Testis (tissue), 2 donors: Measurements from ENCODE around the gene N4BP2L1.

Experiments used
- POLR2A ChIP-seq: fragments of 450-650 bp; IDR thresholded peaks from one replicate; pipeline ENCODE4 v1.6.1; 2017; ENCODE audit warnings: antibody characterized with exemption, mild to moderate bottlenecking, moderate library complexity
- TF ChIP-seq, protein P1 (sequence below), 3 experiments: fragments of 450-650 bp in 2 of 3; fragments of 200-600 bp in 1 of 3; sonication (generic) in 1 of 3; IDR thresholded peaks; one replicate each; pipeline ENCODE4 v1.5.1; 2016 to 2019; ENCODE audit warnings: antibody characterized with exemption in 3 of 3, mild to moderate bottlenecking in 2 of 3, moderate library complexity in 1 of 3

DNA sequence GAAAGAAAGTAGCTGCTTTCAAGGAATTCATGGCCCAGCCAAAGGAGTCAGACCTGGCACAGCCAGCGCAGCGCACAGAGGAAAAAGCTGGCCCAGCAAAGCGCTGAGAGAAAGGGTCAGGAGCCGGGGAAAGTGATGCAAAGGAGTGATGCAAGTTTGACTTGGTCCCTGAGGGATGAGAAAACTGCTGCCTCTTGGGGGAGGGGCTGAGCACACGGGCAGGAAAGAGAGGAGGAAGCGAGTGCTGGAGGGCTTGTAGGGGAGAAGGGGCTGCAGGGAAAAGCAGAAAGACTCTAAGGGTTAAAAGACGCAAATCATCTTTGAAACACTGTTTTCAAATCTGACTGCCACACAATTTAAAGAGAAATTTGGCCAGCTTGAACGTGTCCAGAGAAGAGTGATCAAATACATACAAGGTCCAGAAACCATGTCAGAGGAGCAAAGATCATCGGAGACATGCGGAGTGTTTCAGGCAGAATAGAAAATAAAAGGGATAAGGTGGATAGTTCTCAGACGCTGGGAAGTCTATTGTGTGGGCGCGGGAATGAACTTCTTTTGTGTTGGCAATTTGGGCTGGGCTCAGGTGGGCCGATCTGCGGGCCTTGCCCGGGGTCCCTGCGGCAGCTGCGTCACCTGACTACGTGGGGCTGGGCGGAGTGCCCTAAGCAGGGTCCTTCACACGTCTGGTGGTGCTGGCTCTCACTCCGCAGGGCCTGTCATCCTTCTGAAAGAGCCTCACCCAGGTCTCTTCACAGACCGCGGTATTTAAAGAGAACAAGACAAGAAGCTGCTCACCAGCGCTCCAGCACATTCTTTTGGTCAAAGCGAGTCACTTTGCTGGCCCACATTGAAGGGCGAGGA is 18.1 kb downstream of the N4BP2L1 start:
- TF ChIP-seq, protein P1, sequence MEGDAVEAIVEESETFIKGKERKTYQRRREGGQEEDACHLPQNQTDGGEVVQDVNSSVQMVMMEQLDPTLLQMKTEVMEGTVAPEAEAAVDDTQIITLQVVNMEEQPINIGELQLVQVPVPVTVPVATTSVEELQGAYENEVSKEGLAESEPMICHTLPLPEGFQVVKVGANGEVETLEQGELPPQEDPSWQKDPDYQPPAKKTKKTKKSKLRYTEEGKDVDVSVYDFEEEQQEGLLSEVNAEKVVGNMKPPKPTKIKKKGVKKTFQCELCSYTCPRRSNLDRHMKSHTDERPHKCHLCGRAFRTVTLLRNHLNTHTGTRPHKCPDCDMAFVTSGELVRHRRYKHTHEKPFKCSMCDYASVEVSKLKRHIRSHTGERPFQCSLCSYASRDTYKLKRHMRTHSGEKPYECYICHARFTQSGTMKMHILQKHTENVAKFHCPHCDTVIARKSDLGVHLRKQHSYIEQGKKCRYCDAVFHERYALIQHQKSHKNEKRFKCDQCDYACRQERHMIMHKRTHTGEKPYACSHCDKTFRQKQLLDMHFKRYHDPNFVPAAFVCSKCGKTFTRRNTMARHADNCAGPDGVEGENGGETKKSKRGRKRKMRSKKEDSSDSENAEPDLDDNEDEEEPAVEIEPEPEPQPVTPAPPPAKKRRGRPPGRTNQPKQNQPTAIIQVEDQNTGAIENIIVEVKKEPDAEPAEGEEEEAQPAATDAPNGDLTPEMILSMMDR (IDR thresholded peaks at IDR 0.05): no peak
- TF ChIP-seq POLR2A: no peak
